Right lobe of liver (tissue), 6 donors: Measurements from ENCODE around the gene NUFIP2. TPM values are rescaled to one million over a fixed set of nuclear protein-coding genes. Genes with fewer than 3 reads are reported as not detected.

Source experiments
- ATAC-seq, 4 donors: fragments of 200-7000 bp; cut with Tn5 transposase; one replicate each; pipeline ENCODE4 v1.9.1; 2020; ENCODE audit warnings: mild to moderate bottlenecking in 4 of 4, moderate library complexity in 4 of 4
- DNase-seq, 3 donors: peaks; one replicate each; pipeline ENCODE4 v3.0.0-alpha.2; 2020
- H3K27ac ChIP-seq, 3 donors: fragments of 200-600 bp; one replicate each; pipeline ENCODE4 v1.8.0; 2022
- H3K27me3 ChIP-seq, 2 donors: fragments of 200-600 bp; one replicate each; pipeline ENCODE4 v1.8.0; 2022
- H3K36me3 ChIP-seq, 4 donors: fragments of 200-600 bp; sonication (generic) in 1 of 4; one replicate each; pipeline versions ENCODE4 v1.5.1 to v1.8.0; 2017 to 2022; ENCODE audit warnings: control low read depth in 1 of 4
- H3K4me1 ChIP-seq, 4 donors: fragments of 200-600 bp; sonication (generic) in 1 of 4; one replicate each; pipeline versions ENCODE4 v1.5.1 to v1.8.0; 2017 to 2022; ENCODE audit warnings: control low read depth in 1 of 4
- H3K4me3 ChIP-seq, 3 donors: fragments of 200-600 bp; one replicate each; pipeline ENCODE4 v1.8.0; 2022
- H3K9me3 ChIP-seq, 4 donors: fragments of 200-600 bp; sonication (generic) in 1 of 4; one replicate each; pipeline versions ENCODE4 v1.5.1 to v1.8.0; 2017 to 2022; ENCODE audit warnings: control low read depth in 1 of 4
- POLR2A ChIP-seq: fragments of 450-650 bp; IDR thresholded peaks from one replicate; pipeline ENCODE4 v1.6.1; 2017; ENCODE audit warnings: antibody characterized with exemption, mild to moderate bottlenecking
- WGBS: methylation state at CpG from one replicate; pipeline ENCODE4 v1.1.6; 2018; ENCODE audit warnings: low coverage, low lambda C conversion rate; ENCODE audit not compliant: insufficient coverage; ENCODE audit errors: missing lambda C conversion rate; 5-methylcytosine and 5-hydroxymethylcytosine counted together
- intact Hi-C, 2 donors: fragments of 100-400 bp; cut with DNase I; formaldehyde crosslinking; loops; one replicate each; pipeline versions ENCODE4 v1.11.2 to v1.14.1; 2022
- total RNA-seq, 6 experiments: library from RNA; depleted of rRNA in 2 of 6; stranded (reverse); fragments of >200 nt in 2 of 6; fragmentation: NEBNext Ultra II Directional in 3 of 6; extraction: Animal tissue kit (Norgen Biotek cat#: 25700) in 3 of 6; gene quantifications; one replicate each; pipeline versions ENCODE4 v1.1.0 to v1.2.4, GENCODE V29; 2016 to 2023
- TF ChIP-seq, protein P1 (sequence below), 4 donors: fragments of 200-600 bp in 3 of 4; fragments of 450-650 bp in 1 of 4; IDR thresholded peaks; one replicate each; pipeline versions ENCODE4 v1.5.1 to v1.8.0; 2016 to 2022; ENCODE audit warnings: antibody characterized with exemption in 4 of 4, mild to moderate bottlenecking in 2 of 4
- donor health status: DM: no; HTN: yes; CAD: no.
- donor health status: DM: no; HTN: no; CAD: no.
- donor health status: DM: no; HTN: no; CAD: no.
- donor health status: DM: no; HTN: yes; CAD: no.
- donor health status: DM: no; HTN: yes; CAD: no.

Gene NUFIP2
- total RNA-seq, 6 experiments from 2014 or later = 16.1 to 31.2 (median 22.5) TPM

DNA sequence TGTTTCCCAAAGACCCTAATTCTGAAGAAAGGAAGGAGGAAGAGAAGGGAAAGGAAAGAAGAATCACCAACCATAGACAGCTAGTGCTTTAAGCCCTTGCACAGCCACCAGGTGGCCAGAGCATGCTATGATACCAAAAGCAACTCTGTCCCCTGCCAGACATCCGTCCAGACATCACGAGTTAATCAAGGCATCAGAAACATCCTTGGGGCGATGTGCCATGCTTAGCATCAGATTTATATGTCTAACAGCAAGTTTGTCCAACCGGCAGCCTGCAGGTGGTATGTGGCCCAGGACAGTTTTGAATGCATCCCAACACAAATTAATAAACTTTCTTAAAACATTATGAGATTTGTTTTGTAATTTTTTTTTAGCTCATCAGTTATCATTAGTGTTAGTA lies 50.2 kb downstream of the NUFIP2 start:
- intact Hi-C loops = no loop called here
- DNase-seq (no peak), ATAC-seq (peak in 2 of 4 donors; percentile 14 to 33)
- H3K27ac ChIP-seq = no peak overlapping the region
- H3K4me1 ChIP-seq = no peaks in the 10 kb centered on the region
- no peaks in the 10 kb centered on the region for H3K36me3 ChIP-seq
- H3K27me3 ChIP-seq = no peaks in the 10 kb centered on the region
- TF ChIP-seq, protein P1, sequence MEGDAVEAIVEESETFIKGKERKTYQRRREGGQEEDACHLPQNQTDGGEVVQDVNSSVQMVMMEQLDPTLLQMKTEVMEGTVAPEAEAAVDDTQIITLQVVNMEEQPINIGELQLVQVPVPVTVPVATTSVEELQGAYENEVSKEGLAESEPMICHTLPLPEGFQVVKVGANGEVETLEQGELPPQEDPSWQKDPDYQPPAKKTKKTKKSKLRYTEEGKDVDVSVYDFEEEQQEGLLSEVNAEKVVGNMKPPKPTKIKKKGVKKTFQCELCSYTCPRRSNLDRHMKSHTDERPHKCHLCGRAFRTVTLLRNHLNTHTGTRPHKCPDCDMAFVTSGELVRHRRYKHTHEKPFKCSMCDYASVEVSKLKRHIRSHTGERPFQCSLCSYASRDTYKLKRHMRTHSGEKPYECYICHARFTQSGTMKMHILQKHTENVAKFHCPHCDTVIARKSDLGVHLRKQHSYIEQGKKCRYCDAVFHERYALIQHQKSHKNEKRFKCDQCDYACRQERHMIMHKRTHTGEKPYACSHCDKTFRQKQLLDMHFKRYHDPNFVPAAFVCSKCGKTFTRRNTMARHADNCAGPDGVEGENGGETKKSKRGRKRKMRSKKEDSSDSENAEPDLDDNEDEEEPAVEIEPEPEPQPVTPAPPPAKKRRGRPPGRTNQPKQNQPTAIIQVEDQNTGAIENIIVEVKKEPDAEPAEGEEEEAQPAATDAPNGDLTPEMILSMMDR (IDR thresholded peaks at IDR 0.05) = peak in 3 of 4 donors; percentile 16 to 21 (median 18)
- TF ChIP-seq POLR2A = no peak
- WGBS = 39% methylated on average over 4 of the region's 4 CpGs
- H3K4me3 ChIP-seq = no peak overlapping the region
- no peaks in the 10 kb centered on the region for H3K9me3 ChIP-seq

DNA sequence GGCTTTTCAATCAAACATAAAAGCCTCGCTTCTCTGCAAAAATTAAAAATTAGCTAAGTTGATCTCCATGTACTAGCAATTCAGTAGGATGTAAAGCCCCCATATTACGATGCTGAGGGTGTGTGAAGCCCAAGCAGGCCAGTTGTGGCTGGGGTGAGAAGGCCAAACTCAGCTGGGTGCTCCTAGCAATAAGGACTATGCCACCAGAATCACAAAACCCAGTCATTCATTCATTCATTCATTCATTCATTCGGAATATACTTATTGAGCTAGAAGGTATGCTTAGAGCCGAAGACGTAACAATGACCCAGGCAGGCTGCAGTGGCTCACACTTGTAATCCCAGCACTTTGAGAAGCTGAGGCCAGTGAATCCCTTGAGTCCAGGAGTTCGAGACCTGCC lies 51.2 kb downstream of the NUFIP2 start:
- Histone ChIP-seq H3K9me3 (no peaks in the 10 kb centered on the region), H3K27me3 (no peaks in the 10 kb centered on the region), H3K36me3 (no peaks in the 10 kb centered on the region), H3K27ac (no peak overlapping the region), H3K4me3 (no peak overlapping the region), H3K4me1 (peaks cover 0 to 9% (median 0%) of the 10 kb centered on the region in 4 donors)
- TF ChIP-seq, protein P1 (IDR thresholded peaks at IDR 0.05) = no peak
- TF ChIP-seq POLR2A = no peak
- DNase-seq (no peak), ATAC-seq (no peak)
- intact Hi-C loops = no loop called here
- 94% methylated on average over 3 of the region's 6 CpGs for WGBS

GRCh38 chr17:29242051-29242450 lies 51.9 kb downstream of the NUFIP2 start:
- Histone ChIP-seq H3K4me3 (no peak overlapping the region), H3K4me1 (peaks cover 0 to 10% (median 0%) of the 10 kb centered on the region in 4 donors), H3K36me3 (no peaks in the 10 kb centered on the region), H3K27ac (no peak overlapping the region), H3K27me3 (no peaks in the 10 kb centered on the region), H3K9me3 (no peaks in the 10 kb centered on the region)
- WGBS = 100% methylated on average over 1 of the region's 1 CpG
- DNase-seq (no peak), ATAC-seq (no peak)
- TF ChIP-seq POLR2A = no peak
- TF ChIP-seq, protein P1 (IDR thresholded peaks at IDR 0.05) = no peak
- intact Hi-C loops = no loop called here

DNA sequence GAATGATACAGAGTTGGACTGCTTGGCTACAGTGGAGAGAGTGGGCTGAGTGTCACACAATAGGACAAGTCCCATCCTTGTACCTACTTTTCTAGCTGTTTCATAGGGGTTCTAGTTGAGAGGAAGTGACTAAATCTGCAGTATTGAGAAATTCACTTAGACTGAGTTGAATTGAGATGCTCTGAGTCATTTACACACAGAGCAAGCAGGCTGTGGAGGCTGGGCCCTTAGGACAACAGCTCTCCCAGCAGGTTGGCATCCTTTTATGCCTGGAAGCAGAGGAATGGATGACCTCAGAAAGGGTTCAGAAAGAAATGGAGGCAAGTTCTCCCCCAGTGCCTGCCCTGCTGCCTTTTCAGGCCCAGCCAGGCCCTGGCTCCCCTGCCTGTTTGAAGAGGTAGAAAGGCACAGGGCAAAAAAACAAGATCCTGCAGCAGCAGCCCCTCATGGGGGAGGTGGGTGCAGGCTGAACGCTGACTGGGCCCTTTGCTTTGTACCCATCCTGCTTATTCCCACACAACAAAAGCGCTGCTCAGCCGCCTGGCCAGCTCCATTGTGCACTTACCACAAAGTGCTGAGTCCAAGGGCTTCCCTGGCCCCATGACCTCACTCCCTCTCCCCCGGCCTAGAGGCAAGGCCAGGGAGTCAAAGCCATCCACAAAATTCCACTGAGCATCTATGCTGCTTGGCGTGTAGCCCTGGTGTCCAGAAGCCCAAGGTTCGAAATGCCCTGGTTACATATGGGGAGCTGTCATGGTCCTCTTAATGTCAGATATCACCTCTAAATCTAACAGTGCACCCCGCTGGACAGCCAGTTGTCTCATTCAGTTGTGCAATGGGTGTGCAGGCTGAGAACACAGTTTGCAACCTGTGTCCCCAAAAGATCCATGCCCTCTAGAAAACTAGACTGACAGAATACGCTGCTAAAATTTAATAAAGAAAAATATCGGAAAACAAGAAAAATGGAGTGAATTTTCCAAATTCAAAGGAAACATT lies 52.7 kb downstream of the NUFIP2 start:
- H3K36me3 ChIP-seq = no peaks in the 10 kb centered on the region
- ATAC-seq (peak in 3 of 4 donors; percentile 11 to 92 (median 40)), DNase-seq (peak in 1 of 3 donors; percentile 55)
- H3K27me3 ChIP-seq = no peaks in the 10 kb centered on the region
- intact Hi-C loops = no loop called here
- TF ChIP-seq, protein P1 (IDR thresholded peaks at IDR 0.05) = no peak
- TF ChIP-seq POLR2A = no peak
- H3K4me3 ChIP-seq = no peak overlapping the region
- WGBS = 78% methylated on average over 3 of the region's 9 CpGs
- H3K4me1 ChIP-seq = peaks cover 0 to 10% (median 0%) of the 10 kb centered on the region in 4 donors
- H3K9me3 ChIP-seq = no peaks in the 10 kb centered on the region
- H3K27ac ChIP-seq = no peak overlapping the region
